Activated CD4-positive, alpha-beta T cell treated with anti-CD3 and anti-CD28 coated beads, Interleukin-2, Interleukin-6, amounts not matched to agents 100 ng/mL and 50 ng/mL, durations not matched to agents 16 hours and 8 hours (primary cell): ENCODE measurements around the gene LMBR1.
A peak's percentile ranks its signal among the peaks of the same experiment; 100 is the strongest.
"Not testable (repeated sequence)": the region's sequence is repeated elsewhere in the genome, so short reads cannot be mapped to it uniquely, and the experiment has no call there.

ENCODE experiments used
- DNase-seq: peaks from one replicate; pipeline ENCODE4 v3.0.0-alpha.2; 2020

The LMBR1 gene

DNA sequence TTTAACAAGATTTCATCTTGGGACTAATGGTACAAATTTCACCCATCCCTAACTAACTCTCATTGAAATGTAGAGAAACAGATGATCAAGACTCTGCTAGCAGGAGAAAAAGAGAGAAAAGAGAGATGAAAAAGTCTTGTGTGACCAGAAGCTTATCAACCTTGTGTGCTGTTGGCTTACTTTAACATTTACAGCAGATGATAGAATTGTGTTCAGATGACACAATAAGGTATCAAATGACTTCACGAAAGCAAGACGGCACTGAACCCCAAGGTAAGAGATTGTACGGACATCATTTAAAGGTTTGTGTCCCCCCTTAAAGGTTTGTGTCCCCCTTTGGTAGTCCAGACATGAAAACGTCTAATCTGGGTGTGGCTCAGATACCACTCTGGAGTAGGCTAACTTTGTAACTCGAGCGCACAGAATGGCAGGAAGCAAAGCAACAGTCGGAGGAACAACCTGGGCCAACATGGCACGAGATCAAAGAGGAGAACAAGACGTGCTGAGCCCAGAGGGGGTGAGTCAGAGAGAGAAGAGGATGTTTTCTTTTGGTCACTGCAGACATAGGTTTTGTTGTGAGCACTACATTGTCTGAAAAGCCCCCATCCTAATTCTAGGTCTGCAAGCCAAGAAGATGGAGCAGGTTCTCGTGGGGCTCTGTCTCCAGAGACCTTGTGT, 10.4 kb upstream of the LMBR1 start:
- peak; percentile 26 for DNase-seq

DNA sequence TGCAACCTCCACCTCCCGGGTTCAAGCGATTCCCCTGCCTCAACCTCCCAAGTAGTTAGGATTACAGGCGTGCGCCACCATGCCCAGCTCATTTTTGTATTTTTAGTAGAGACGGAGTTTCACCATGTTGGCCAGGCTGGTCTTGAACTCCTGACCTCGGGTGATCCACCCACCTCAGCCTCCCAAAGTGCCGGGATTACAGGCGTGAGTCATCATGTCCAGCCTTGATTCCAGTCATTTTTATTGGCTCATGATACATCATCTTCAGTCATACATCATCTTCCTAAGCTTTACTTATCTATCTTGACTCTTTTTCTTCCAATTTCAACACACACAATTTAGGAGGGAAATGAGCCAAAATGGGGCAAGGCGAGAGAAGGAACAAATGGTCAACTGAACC, 7.1 kb upstream of the LMBR1 start:
- DNase-seq, result not testable (repeated sequence)

GRCh38 chr7:156898938-156899337, 6.0 kb upstream of the LMBR1 start:
- DNase-seq, result no peak

GRCh38 chr7:156897673-156898072, 4.7 kb upstream of the LMBR1 start:
- DNase-seq, result no peak

- DNase-seq, result peak; percentile 39
Observed at GRCh38 chr7:156896388-156897022, 3.5 kb upstream of the LMBR1 start.

GRCh38 chr7:156895024-156895780, 2.2 kb upstream of the LMBR1 start:
- DNase-seq, result peak; percentile 50

GRCh38 chr7:156892081-156892800, 742 bp downstream of the LMBR1 start:
- DNase-seq, result peak; percentile 72

GRCh38 chr7:156889746-156890145, 3.2 kb downstream of the LMBR1 start:
- no peak for DNase-seq

- no peak for DNase-seq
Observed at GRCh38 chr7:156889089-156889488, 3.9 kb downstream of the LMBR1 start.

- no peak for DNase-seq
Observed at GRCh38 chr7:156886020-156886795, 6.8 kb downstream of the LMBR1 start.

DNA sequence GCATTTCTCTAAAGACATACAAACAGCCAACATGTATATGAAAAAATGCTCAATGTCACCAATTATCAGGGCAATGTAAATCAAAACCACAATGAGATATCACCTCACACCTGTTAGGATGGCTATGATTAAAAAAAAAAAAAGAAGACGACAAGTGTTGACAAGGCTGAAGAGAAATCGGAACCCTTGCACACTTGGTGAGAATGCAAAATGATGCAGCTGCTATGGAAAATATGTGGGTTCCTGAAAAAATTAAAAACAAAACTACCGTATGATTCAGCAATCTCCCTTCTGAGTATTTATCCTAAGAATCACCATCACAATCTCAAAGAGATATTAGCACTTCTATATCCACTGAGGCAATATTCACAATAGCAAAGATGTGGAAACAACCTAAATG, 11.3 kb downstream of the LMBR1 start:
- peak; percentile 43 for DNase-seq

GRCh38 chr7:156875766-156876165, 17.2 kb downstream of the LMBR1 start:
- no peak for DNase-seq

GRCh38 chr7:156868363-156868762, 24.6 kb downstream of the LMBR1 start:
- DNase-seq, result not testable (repeated sequence)

DNA sequence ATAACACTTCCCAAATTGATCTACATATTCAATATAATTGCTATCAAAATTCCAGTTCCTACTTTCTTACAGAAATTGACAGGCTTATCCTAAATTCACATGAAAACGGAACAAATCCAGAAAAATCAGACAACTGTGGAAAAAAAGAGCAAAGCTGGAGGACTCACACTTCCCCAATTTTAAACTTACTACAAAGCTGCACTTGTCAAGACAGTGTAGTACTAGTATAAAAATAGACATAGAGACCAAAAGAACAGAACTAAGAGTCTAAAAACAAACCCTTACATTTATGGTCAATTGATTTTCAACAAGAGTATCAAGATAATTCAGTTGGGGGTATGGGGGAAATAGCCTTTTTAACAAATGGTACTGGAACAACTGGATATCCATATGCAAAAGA, 27.5 kb downstream of the LMBR1 start:
- DNase-seq, result no peak

DNA sequence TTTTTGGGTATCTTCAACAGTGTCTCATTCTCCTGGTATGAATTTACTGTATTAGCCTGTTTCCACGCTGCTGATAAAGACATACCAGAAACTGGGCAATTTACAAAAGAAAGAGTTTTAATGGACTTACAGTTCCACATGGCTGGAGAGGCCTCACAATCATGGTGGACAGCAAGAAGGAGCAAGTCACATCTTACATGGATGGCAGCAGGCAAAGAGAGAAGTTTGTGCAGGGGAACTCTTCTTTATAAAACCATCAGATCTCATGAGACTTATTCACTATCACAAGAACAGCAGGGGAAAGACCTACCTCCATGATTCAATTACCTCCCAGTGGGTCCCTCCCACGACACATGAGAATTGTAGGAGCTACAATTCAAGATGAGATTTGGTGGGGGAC, 31.0 kb downstream of the LMBR1 start:
- not testable (repeated sequence) for DNase-seq

- DNase-seq, result no peak
Observed at GRCh38 chr7:156861212-156861611, 31.8 kb downstream of the LMBR1 start.

- DNase-seq, result not testable (repeated sequence)
Observed at GRCh38 chr7:156860099-156860498, 32.9 kb downstream of the LMBR1 start.

DNA sequence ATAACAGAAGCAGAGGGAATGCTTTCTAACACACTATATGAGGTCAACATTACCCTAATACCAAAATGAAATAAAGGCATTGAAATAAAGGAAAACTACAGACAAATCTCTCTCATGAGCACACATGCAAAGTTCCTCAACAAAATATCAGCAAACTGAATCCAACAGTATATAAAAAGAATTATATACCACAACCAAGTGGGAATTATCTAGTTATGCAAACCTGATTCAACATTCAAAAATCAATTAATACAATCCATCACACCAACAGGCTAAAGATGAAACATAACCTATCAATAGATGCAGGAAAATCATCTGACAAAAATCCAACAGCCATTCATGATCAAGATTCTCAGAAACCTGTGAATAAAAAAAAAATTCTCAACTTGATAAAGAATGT, 34.5 kb downstream of the LMBR1 start:
- DNase-seq, result no peak

GRCh38 chr7:156857757-156858156, 35.2 kb downstream of the LMBR1 start:
- DNase-seq, result no peak

DNA sequence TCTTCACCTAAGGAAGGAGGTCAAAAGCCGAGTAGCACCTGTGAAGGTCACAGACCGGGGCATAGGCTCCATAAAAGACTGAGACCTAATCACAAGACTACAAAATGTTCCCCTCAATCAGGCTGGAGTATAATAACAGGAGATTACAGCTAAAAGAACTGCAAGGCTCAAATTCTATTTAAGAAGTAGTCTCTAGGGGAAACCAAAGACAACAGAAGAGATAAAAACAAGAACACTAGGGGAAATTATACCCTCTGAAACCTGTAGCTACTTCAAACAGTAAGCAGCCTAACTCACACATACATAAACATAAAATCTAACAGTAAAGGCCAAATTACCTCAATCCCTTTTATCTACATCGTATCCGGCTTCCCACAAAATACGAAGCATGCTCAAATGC, 38.3 kb downstream of the LMBR1 start:
- DNase-seq, result no peak

DNA sequence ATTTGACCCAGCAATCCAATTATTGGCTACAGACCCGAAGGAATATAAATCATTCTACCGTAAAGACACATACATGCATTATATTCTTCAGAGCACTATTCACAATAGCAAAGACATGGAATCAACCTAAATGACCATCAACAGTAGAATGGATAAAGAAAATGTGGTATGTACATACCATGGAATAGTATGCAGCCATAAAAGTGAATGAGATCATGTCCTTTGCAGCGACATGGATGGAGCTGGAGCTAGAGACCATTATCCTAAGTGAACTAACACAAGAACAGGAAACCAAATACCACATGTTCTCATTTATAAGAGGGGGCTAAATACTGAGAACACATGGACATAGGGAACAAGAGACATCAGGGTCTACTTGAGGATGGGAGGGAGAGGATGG, 44.0 kb downstream of the LMBR1 start:
- DNase-seq, result no peak

- DNase-seq, result no peak
Observed at GRCh38 chr7:156845379-156846101, 47.4 kb downstream of the LMBR1 start.
